ENCODE measurements around the gene IGSF5. TPM values are rescaled to one million over a fixed set of nuclear protein-coding genes. Genes with fewer than 3 reads are reported as not detected.

Gene IGSF5
- polyA plus RNA-seq, 3 donors: not detected

GRCh38 chr21:39802217-39802616, 57.2 kb downstream of the IGSF5 start:
- Mint-ChIP-seq H3K36me3 (no peaks in the 10 kb centered on the region), H3K27ac (no peak overlapping the region), H3K27me3 (ENCODE audit: low read depth in 3 of 3) (peaks cover 0 to 6% (median 0%) of the 10 kb centered on the region in 3 donors), H3K4me1 (no peaks in the 10 kb centered on the region), H3K9me3 (peaks cover 0 to 13% (median 0%) of the 10 kb centered on the region in 7 donors), H3K4me3 (no peak overlapping the region)
- no peak for DNase-seq
- H3K9ac ChIP-seq (ENCODE audit: insufficient read depth, low read length, poor library complexity, severe bottlenecking): no peak overlapping the region
- H3K36me3 ChIP-seq (replicated peaks in 1 of 2; ENCODE audit: control insufficient read depth in 1 of 2, insufficient read depth in 2 of 2, low read length in 2 of 2): no peaks in the 10 kb centered on the region
- no peak overlapping the region for H3K4me2 ChIP-seq (replicated peaks; ENCODE audit: extremely low read depth, low read length, poor library complexity, severe bottlenecking)
- no peak overlapping the region for H3K4me3 ChIP-seq (replicated peaks in 1 of 3; ENCODE audit: low read depth in 2 of 3, low read length in 3 of 3)
- H4K20me1 ChIP-seq (ENCODE audit: insufficient read depth, low read length): no peaks in the 10 kb centered on the region
- intact Hi-C loops (cut with micrococcal nuclease): no loop called here
- no peaks in the 10 kb centered on the region for H3K79me2 ChIP-seq (ENCODE audit: insufficient read depth, low read length)
- no peaks in the 10 kb centered on the region for H3K4me1 ChIP-seq (ENCODE audit: control insufficient read depth in 1 of 2, insufficient read depth in 2 of 2, low read length in 2 of 2)
- no CpG with 5 or more reads among the region's 2 CpGs for WGBS (ENCODE audit: insufficient coverage)
- no peaks in the 10 kb centered on the region for H3K9me3 ChIP-seq (replicated peaks in 1 of 2; ENCODE audit: control insufficient read depth in 1 of 2, insufficient read depth in 1 of 2, low read length in 2 of 2)
- H3K27me3 ChIP-seq (ENCODE audit: control insufficient read depth in 2 of 2, insufficient read depth in 2 of 2, low read length in 2 of 2): no peaks in the 10 kb centered on the region
- no peak overlapping the region for H2AFZ ChIP-seq (ENCODE audit: insufficient read depth, low read depth, low read length, poor library complexity, severe bottlenecking)
- TF ChIP-seq CTCF (IDR thresholded peaks at IDR 0.05): no peak
- H3K27ac ChIP-seq (ENCODE audit: low read depth in 1 of 2, low read length in 2 of 2): no peak overlapping the region

GRCh38 chr21:39803393-39803792, 58.4 kb downstream of the IGSF5 start:
- Histone ChIP-seq H3K27me3 (ENCODE audit: control insufficient read depth in 2 of 2, insufficient read depth in 2 of 2, low read length in 2 of 2) (no peaks in the 10 kb centered on the region), H3K4me1 (ENCODE audit: control insufficient read depth in 1 of 2, insufficient read depth in 2 of 2, low read length in 2 of 2) (no peaks in the 10 kb centered on the region), H3K9ac (ENCODE audit: insufficient read depth, low read length, poor library complexity, severe bottlenecking) (no peak overlapping the region), H3K4me2 (replicated peaks; ENCODE audit: extremely low read depth, low read length, poor library complexity, severe bottlenecking) (no peak overlapping the region), H3K4me3 (replicated peaks in 1 of 3; ENCODE audit: low read depth in 2 of 3, low read length in 3 of 3) (no peak overlapping the region), H4K20me1 (ENCODE audit: insufficient read depth, low read length) (no peaks in the 10 kb centered on the region), H3K36me3 (replicated peaks in 1 of 2; ENCODE audit: control insufficient read depth in 1 of 2, insufficient read depth in 2 of 2, low read length in 2 of 2) (no peaks in the 10 kb centered on the region), H3K9me3 (replicated peaks in 1 of 2; ENCODE audit: control insufficient read depth in 1 of 2, insufficient read depth in 1 of 2, low read length in 2 of 2) (no peaks in the 10 kb centered on the region), H2AFZ (ENCODE audit: insufficient read depth, low read depth, low read length, poor library complexity, severe bottlenecking) (no peak overlapping the region), H3K27ac (ENCODE audit: low read depth in 1 of 2, low read length in 2 of 2) (no peak overlapping the region), H3K79me2 (ENCODE audit: insufficient read depth, low read length) (no peaks in the 10 kb centered on the region)
- intact Hi-C loops (cut with micrococcal nuclease): no loop called here
- no peak overlapping the region for H3K4me3 Mint-ChIP-seq
- H3K27me3 Mint-ChIP-seq (ENCODE audit: low read depth in 3 of 3): peaks cover 0 to 5% (median 0%) of the 10 kb centered on the region in 3 donors
- DNase-seq: no peak
- no peak overlapping the region for H3K27ac Mint-ChIP-seq
- peaks cover 0 to 13% (median 0%) of the 10 kb centered on the region in 7 donors for H3K9me3 Mint-ChIP-seq
- H3K4me1 Mint-ChIP-seq: no peaks in the 10 kb centered on the region
- no peak for TF ChIP-seq CTCF (IDR thresholded peaks at IDR 0.05)
- WGBS (ENCODE audit: insufficient coverage): no CpG with 5 or more reads among the region's 1 CpG
- no peaks in the 10 kb centered on the region for H3K36me3 Mint-ChIP-seq
